ENCODE measurements around the gene NUBPL. TPM values are rescaled to one million over a fixed set of nuclear protein-coding genes. Genes with fewer than 3 reads are reported as not detected.

Gene NUBPL
- total RNA-seq, 4 donors from 2014 or later = 1.9 to 45.2 (median 11.6) TPM

GRCh38 chr14:31567655-31568054, 6.5 kb downstream of the NUBPL start:
- H3K4me3 ChIP-seq = no peak overlapping the region
- H3K9me3 ChIP-seq = no peaks in the 10 kb centered on the region
- TF ChIP-seq EP300 (IDR thresholded peaks at IDR 0.05; ENCODE audit: low read depth) (no peak), POLR2A (IDR thresholded peaks at IDR 0.05) (no peak), POLR2AphosphoS5 (IDR thresholded peaks at IDR 0.05) (no peak)
- TF ChIP-seq, protein P1, sequence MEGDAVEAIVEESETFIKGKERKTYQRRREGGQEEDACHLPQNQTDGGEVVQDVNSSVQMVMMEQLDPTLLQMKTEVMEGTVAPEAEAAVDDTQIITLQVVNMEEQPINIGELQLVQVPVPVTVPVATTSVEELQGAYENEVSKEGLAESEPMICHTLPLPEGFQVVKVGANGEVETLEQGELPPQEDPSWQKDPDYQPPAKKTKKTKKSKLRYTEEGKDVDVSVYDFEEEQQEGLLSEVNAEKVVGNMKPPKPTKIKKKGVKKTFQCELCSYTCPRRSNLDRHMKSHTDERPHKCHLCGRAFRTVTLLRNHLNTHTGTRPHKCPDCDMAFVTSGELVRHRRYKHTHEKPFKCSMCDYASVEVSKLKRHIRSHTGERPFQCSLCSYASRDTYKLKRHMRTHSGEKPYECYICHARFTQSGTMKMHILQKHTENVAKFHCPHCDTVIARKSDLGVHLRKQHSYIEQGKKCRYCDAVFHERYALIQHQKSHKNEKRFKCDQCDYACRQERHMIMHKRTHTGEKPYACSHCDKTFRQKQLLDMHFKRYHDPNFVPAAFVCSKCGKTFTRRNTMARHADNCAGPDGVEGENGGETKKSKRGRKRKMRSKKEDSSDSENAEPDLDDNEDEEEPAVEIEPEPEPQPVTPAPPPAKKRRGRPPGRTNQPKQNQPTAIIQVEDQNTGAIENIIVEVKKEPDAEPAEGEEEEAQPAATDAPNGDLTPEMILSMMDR (IDR thresholded peaks at IDR 0.05) = no peak
- intact Hi-C loops (cut with DNase I; ENCODE audit: low total_unique reads) = no loop called here
- H3K4me1 ChIP-seq = peaks cover 0 to 11% (median 0%) of the 10 kb centered on the region in 4 donors
- 84 to 91% methylated on average over 2 of the region's 2 CpGs for WGBS, 2 donors (ENCODE audit: low coverage in 1 of 2)
- no peaks in the 10 kb centered on the region for H3K27me3 ChIP-seq
- in situ Hi-C loops (cut with MboI; ENCODE audit: low pct_ligation_motif_present in 1 of 4, low pct_unique_long_range_greater_than_20kb in 1 of 4, low sequenced_read_pairs in 3 of 4) = no loop called here
- H3K36me3 ChIP-seq = no peaks in the 10 kb centered on the region
- DNase-seq = no peak
- H3K27ac ChIP-seq = peak overlapping the region in 2 of 4 donors; percentile 15 to 17

GRCh38 chr14:31568161-31568560, 7.0 kb downstream of the NUBPL start:
- Histone ChIP-seq H3K27me3 (no peaks in the 10 kb centered on the region), H3K4me3 (no peak overlapping the region), H3K4me1 (peaks cover 0 to 6% (median 0%) of the 10 kb centered on the region in 4 donors), H3K36me3 (no peaks in the 10 kb centered on the region), H3K9me3 (no peaks in the 10 kb centered on the region), H3K27ac (peak overlapping the region in 2 of 4 donors; percentile 15 to 17)
- intact Hi-C loops (cut with DNase I; ENCODE audit: low total_unique reads) (no loop called here), in situ Hi-C loops (cut with MboI; ENCODE audit: low pct_ligation_motif_present in 1 of 4, low pct_unique_long_range_greater_than_20kb in 1 of 4, low sequenced_read_pairs in 3 of 4) (no loop called here)
- TF ChIP-seq, protein P1 (IDR thresholded peaks at IDR 0.05) = no peak
- TF ChIP-seq EP300 (IDR thresholded peaks at IDR 0.05; ENCODE audit: low read depth) = no peak
- no peak for TF ChIP-seq POLR2A (IDR thresholded peaks at IDR 0.05)
- TF ChIP-seq POLR2AphosphoS5 (IDR thresholded peaks at IDR 0.05) = no peak
- 59 to 69% methylated on average over 5 of the region's 5 CpGs for WGBS, 2 donors (ENCODE audit: low coverage in 1 of 2)
- no peak for DNase-seq

GRCh38 chr14:31568671-31569070, 7.5 kb downstream of the NUBPL start:
- Histone ChIP-seq H3K4me1 (peaks cover 0 to 5% (median 0%) of the 10 kb centered on the region in 4 donors), H3K27ac (peak overlapping the region in 1 of 4 donors; percentile 17), H3K27me3 (no peaks in the 10 kb centered on the region), H3K36me3 (no peaks in the 10 kb centered on the region), H3K9me3 (no peaks in the 10 kb centered on the region), H3K4me3 (no peak overlapping the region)
- 77 to 91% methylated on average over 1 of the region's 1 CpG for WGBS, 2 donors (ENCODE audit: low coverage in 1 of 2)
- TF ChIP-seq POLR2AphosphoS5 (IDR thresholded peaks at IDR 0.05) (no peak), EP300 (IDR thresholded peaks at IDR 0.05; ENCODE audit: low read depth) (no peak), POLR2A (IDR thresholded peaks at IDR 0.05) (no peak)
- TF ChIP-seq, protein P1 (IDR thresholded peaks at IDR 0.05) = no peak
- in situ Hi-C loops (cut with MboI; ENCODE audit: low pct_ligation_motif_present in 1 of 4, low pct_unique_long_range_greater_than_20kb in 1 of 4, low sequenced_read_pairs in 3 of 4) (no loop called here), intact Hi-C loops (cut with DNase I; ENCODE audit: low total_unique reads) (no loop called here)
- DNase-seq = no peak

- H3K4me1 ChIP-seq = peaks cover 0 to 4% (median 1%) of the 10 kb centered on the region in 4 donors
- H3K27me3 ChIP-seq = no peaks in the 10 kb centered on the region
- TF ChIP-seq POLR2AphosphoS5 (IDR thresholded peaks at IDR 0.05) = no peak
- no peak for TF ChIP-seq EP300 (IDR thresholded peaks at IDR 0.05; ENCODE audit: low read depth)
- DNase-seq = no peak
- intact Hi-C loops (cut with DNase I; ENCODE audit: low total_unique reads) (no loop called here), in situ Hi-C loops (cut with MboI; ENCODE audit: low pct_ligation_motif_present in 1 of 4, low pct_unique_long_range_greater_than_20kb in 1 of 4, low sequenced_read_pairs in 3 of 4) (no loop called here)
- no peaks in the 10 kb centered on the region for H3K9me3 ChIP-seq
- H3K36me3 ChIP-seq = no peaks in the 10 kb centered on the region
- 84 to 90% methylated on average over 2 of the region's 2 CpGs for WGBS, 2 donors (ENCODE audit: low coverage in 1 of 2)
- no peak overlapping the region for H3K27ac ChIP-seq
- no peak overlapping the region for H3K4me3 ChIP-seq
These were observed 11.8 kb downstream of the NUBPL start for GRCh38 chr14:31572955-31573354.

GRCh38 chr14:31576949-31577348, 15.7 kb downstream of the NUBPL start:
- Histone ChIP-seq H3K4me1 (peaks cover 0 to 5% (median 3%) of the 10 kb centered on the region in 4 donors), H3K36me3 (no peaks in the 10 kb centered on the region), H3K27ac (no peak overlapping the region), H3K9me3 (no peaks in the 10 kb centered on the region), H3K27me3 (no peaks in the 10 kb centered on the region), H3K4me3 (no peak overlapping the region)
- in situ Hi-C loops (cut with MboI; ENCODE audit: low pct_ligation_motif_present in 1 of 4, low pct_unique_long_range_greater_than_20kb in 1 of 4, low sequenced_read_pairs in 3 of 4) (no loop called here), intact Hi-C loops (cut with DNase I; ENCODE audit: low total_unique reads) (no loop called here)
- WGBS, 2 donors (ENCODE audit: low coverage in 1 of 2) = 93 to 100% methylated on average over 1 of the region's 1 CpG
- no peak for TF ChIP-seq POLR2A (IDR thresholded peaks at IDR 0.05)
- TF ChIP-seq EP300 (IDR thresholded peaks at IDR 0.05; ENCODE audit: low read depth) = no peak
- TF ChIP-seq, protein P1 (IDR thresholded peaks at IDR 0.05) = no peak
- no peak for TF ChIP-seq POLR2AphosphoS5 (IDR thresholded peaks at IDR 0.05)
- DNase-seq = no peak
